ENCODE results near the gene TMEM121. TPM values are rescaled to one million over a fixed set of nuclear protein-coding genes. Genes with fewer than 3 reads are reported as not detected.

Gene TMEM121
- total RNA-seq, 3 donors from 2014 or later (not counting 1 experiment from before 2014, with no cell fraction given) = 0.54 to 0.80 TPM; not detected in 1

DNA sequence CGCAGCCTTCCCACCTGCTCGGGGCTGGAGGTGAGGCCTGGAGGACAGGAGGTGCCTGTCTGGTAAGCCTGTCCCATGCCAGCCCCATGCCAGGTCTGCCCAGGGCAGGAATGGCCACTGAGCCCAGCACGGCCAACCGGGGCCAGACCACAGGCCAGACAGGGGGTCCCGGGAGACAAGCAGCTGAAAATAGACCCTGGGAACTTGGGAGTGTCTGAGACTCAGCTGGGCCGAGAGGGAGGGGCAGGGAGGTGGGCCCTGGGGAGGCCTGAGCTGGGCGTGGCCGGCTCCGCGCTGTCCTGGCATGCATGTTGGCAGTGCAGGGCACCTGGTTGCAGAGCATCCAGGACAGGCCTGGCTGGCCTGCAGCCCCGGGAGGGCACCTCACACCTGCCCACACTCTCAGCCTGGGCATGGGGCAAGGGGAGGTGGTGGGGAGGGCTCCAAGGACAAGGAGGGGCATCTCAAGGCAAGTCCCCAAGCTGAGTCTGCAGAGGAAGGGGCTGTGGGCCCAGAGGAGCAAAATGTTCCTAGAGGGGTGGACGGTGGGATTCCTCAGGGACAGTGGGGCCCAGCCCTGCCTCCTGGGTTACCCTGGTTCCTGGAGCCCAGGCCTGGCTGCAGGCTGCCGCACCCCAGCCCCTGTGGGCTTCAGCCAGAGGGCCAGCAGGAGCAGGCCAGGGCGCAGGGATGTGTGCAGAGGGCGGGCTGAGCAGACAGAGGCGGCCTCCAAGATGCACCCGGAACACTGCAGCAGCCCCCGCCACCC is 42.9 kb upstream of the TMEM121 start:
- Mint-ChIP-seq H3K27me3 (ENCODE audit: low read depth in 2 of 2) (peaks cover 0 to 3% of the 10 kb centered on the region in 2 donors), H3K9me3 (no peaks in the 10 kb centered on the region), H3K4me3 (no peak overlapping the region), H3K27ac (peak overlapping the region; percentile 95 to 100), H3K4me1 (peaks cover 18 to 76% of the 10 kb centered on the region in 2 donors), H3K36me3 (no peaks in the 10 kb centered on the region)
- ATAC-seq (no peak), DNase-seq (peak in 1 of 2 donors; percentile 28)
- Histone ChIP-seq H3K36me3 (ENCODE audit: control insufficient read depth, insufficient read depth, low read length) (peaks cover 2% of the 10 kb centered on the region), H3K27ac (ENCODE audit: low read length) (peak overlapping the region; percentile 98), H3K4me1 (ENCODE audit: control insufficient read depth, insufficient read depth, low read length) (peaks cover 87% of the 10 kb centered on the region), H3K27me3 (ENCODE audit: control insufficient read depth, insufficient read depth, low read length) (peaks cover 2% of the 10 kb centered on the region), H3K4me3 (ENCODE audit: low read length) (no peak overlapping the region), H3K9me3 (ENCODE audit: control insufficient read depth, insufficient read depth, low read length) (no peaks in the 10 kb centered on the region)
- intact Hi-C loops (cut with micrococcal nuclease) = no loop called here
- WGBS (ENCODE audit: insufficient coverage) = 91% methylated on average over 18 of the region's 18 CpGs
- TF ChIP-seq, protein P1, sequence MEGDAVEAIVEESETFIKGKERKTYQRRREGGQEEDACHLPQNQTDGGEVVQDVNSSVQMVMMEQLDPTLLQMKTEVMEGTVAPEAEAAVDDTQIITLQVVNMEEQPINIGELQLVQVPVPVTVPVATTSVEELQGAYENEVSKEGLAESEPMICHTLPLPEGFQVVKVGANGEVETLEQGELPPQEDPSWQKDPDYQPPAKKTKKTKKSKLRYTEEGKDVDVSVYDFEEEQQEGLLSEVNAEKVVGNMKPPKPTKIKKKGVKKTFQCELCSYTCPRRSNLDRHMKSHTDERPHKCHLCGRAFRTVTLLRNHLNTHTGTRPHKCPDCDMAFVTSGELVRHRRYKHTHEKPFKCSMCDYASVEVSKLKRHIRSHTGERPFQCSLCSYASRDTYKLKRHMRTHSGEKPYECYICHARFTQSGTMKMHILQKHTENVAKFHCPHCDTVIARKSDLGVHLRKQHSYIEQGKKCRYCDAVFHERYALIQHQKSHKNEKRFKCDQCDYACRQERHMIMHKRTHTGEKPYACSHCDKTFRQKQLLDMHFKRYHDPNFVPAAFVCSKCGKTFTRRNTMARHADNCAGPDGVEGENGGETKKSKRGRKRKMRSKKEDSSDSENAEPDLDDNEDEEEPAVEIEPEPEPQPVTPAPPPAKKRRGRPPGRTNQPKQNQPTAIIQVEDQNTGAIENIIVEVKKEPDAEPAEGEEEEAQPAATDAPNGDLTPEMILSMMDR (IDR thresholded peaks at IDR 0.05) = no peak

DNA sequence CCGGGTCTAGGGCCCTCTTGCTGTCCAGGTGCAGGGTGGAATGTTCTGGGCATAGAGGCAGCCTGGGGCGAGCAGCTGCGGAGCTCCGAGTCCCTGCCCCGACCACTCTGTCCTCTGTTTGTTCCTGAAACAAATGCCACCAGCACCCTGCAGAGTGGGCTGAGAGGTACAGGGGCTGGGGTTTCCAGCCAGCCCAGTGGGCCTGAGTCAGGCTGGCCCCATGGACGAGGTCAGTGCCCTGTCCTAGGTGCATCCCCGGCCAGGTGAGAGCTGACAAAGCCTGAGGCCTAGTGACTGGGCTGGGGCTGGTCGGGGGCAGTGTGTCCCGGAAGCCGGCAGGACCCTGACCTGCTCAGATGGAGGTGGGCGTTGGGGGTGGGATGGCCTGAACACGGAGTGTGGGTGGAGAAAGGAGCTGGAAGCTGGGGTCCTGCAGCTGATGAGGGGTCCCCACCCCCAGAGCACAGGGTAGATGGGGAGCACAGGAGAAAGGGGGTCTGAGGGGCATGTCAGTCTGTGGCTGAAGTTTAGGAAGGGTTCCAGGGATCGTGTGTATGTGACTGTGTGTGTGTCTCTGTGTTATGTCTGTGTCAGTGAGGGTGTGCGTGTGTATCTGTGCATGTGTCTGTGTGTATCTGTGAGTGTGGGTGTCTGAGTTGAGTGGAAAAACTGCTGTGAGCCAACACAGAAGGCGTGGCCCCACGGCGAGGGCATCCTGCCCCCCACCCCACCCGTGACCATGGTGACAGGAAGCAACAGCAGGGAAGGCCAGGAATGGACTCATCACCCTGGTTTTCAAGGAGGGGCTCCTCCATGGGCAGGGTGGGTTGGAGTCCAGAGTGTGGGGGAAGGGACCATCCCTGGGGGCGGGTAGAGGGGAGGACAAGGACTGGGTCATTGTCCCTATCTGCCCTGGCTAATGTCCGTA is 42.0 kb upstream of the TMEM121 start:
- Mint-ChIP-seq H3K9me3 (no peaks in the 10 kb centered on the region), H3K4me3 (peak overlapping the region; percentile 19), H3K27me3 (ENCODE audit: low read depth in 2 of 2) (peaks cover 0 to 3% of the 10 kb centered on the region in 2 donors), H3K27ac (peak overlapping the region; percentile 94 to 100), H3K4me1 (peaks cover 20 to 84% of the 10 kb centered on the region in 2 donors), H3K36me3 (no peaks in the 10 kb centered on the region)
- TF ChIP-seq, protein P1 (IDR thresholded peaks at IDR 0.05) = no peak
- H3K36me3 ChIP-seq (ENCODE audit: control insufficient read depth, insufficient read depth, low read length) = peaks cover 6% of the 10 kb centered on the region
- H3K27me3 ChIP-seq (ENCODE audit: control insufficient read depth, insufficient read depth, low read length) = peaks cover under 1% of the 10 kb centered on the region
- ATAC-seq (no peak), DNase-seq (peak in 1 of 2 donors; percentile 82)
- no peak overlapping the region for H3K4me3 ChIP-seq (ENCODE audit: low read length)
- H3K4me1 ChIP-seq (ENCODE audit: control insufficient read depth, insufficient read depth, low read length) = peaks cover 94% of the 10 kb centered on the region
- H3K9me3 ChIP-seq (ENCODE audit: control insufficient read depth, insufficient read depth, low read length) = no peaks in the 10 kb centered on the region
- intact Hi-C loops (cut with micrococcal nuclease) = no loop called here
- 77% methylated on average over 20 of the region's 20 CpGs for WGBS (ENCODE audit: insufficient coverage)
- H3K27ac ChIP-seq (ENCODE audit: low read length) = peak overlapping the region; percentile 98

DNA sequence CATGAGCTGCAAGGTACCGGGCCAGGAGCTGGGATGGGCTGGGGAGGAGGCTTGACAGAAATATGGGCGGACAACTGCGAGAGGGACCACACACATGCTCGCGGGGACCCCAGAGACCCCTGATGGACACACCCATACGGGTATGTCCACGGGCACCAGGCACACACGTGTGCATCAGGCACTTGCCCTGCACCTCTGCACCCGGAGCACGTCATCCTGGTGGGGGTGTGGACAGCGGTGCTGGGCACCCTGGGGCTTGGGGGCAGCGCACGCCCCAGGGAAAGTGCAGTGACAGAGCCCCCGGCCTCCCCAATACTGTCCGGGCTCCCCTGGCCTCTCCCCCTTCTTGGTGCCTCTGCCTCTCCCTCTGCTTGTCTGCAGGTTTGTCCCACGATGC is 41.4 kb upstream of the TMEM121 start:
- peak overlapping the region; percentile 98 for H3K27ac ChIP-seq (ENCODE audit: low read length)
- peak overlapping the region; percentile 94 to 100 for H3K27ac Mint-ChIP-seq
- ATAC-seq (no peak), DNase-seq (no peak)
- H3K4me1 Mint-ChIP-seq = peaks cover 25 to 85% of the 10 kb centered on the region in 2 donors
- peak overlapping the region; percentile 77 for H3K4me3 Mint-ChIP-seq
- no peak overlapping the region for H3K4me3 ChIP-seq (ENCODE audit: low read length)
- H3K27me3 ChIP-seq (ENCODE audit: control insufficient read depth, insufficient read depth, low read length) = no peaks in the 10 kb centered on the region
- H3K9me3 ChIP-seq (ENCODE audit: control insufficient read depth, insufficient read depth, low read length) = no peaks in the 10 kb centered on the region
- no peaks in the 10 kb centered on the region for H3K36me3 Mint-ChIP-seq
- WGBS (ENCODE audit: insufficient coverage) = 90% methylated on average over 16 of the region's 16 CpGs
- no peaks in the 10 kb centered on the region for H3K27me3 Mint-ChIP-seq (ENCODE audit: low read depth in 2 of 2)
- TF ChIP-seq, protein P1 (IDR thresholded peaks at IDR 0.05) = no peak
- intact Hi-C loops (cut with micrococcal nuclease) = no loop called here
- H3K4me1 ChIP-seq (ENCODE audit: control insufficient read depth, insufficient read depth, low read length) = peaks cover 94% of the 10 kb centered on the region
- peaks cover 6% of the 10 kb centered on the region for H3K36me3 ChIP-seq (ENCODE audit: control insufficient read depth, insufficient read depth, low read length)
- H3K9me3 Mint-ChIP-seq = no peaks in the 10 kb centered on the region

Data from natural killer cell (primary cell).